ENCODE data around the gene CCL24.
"Not testable (repeated sequence)": the region's sequence is repeated elsewhere in the genome, so short reads cannot be mapped to it uniquely, and the experiment has no call there.

DNA sequence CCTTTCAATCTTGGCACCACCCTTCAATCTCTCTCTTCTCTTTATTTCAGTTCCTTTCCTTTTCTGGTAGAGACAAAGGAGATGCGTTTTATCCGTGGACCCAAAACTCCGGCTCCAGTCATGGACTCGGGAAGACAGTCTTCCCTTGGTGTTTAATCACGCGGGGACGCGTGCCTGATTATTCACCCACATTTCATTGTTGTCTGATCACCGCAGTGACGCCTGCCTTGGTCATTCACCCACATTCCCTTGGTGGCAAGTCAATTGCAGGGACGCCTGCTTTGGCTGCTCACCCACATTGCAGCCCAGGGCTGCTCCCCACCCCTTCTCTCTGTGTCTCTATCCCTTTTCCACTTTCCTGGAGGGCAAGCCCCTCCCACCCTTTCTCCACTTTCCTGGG, 34.1 kb downstream of the CCL24 start:
- TF ChIP-seq, protein P1, sequence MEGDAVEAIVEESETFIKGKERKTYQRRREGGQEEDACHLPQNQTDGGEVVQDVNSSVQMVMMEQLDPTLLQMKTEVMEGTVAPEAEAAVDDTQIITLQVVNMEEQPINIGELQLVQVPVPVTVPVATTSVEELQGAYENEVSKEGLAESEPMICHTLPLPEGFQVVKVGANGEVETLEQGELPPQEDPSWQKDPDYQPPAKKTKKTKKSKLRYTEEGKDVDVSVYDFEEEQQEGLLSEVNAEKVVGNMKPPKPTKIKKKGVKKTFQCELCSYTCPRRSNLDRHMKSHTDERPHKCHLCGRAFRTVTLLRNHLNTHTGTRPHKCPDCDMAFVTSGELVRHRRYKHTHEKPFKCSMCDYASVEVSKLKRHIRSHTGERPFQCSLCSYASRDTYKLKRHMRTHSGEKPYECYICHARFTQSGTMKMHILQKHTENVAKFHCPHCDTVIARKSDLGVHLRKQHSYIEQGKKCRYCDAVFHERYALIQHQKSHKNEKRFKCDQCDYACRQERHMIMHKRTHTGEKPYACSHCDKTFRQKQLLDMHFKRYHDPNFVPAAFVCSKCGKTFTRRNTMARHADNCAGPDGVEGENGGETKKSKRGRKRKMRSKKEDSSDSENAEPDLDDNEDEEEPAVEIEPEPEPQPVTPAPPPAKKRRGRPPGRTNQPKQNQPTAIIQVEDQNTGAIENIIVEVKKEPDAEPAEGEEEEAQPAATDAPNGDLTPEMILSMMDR (IDR thresholded peaks at IDR 0.05): not testable (repeated sequence)
- TF ChIP-seq POLR2A (IDR thresholded peaks at IDR 0.05): not testable (repeated sequence)

Data from uterus (tissue), 2 donors.